Activated T-cell treated with anti-CD3 and anti-CD28 coated beads, Interleukin-2, amount 50 U/mL, for 1 hour (primary cell): ENCODE data around the gene LINC00237.
A peak's percentile ranks its signal among the peaks of the same experiment; 100 is the strongest.

Source experiments
- DNase-seq: peaks from one replicate; pipeline ENCODE4 v3.0.0-alpha.2; 2020

The LINC00237 gene

GRCh38 chr20:21106171-21107017 lies at the start of gene LINC00237:
TSS of gene LINC00237 (minus strand) at chr20:21106358.
- DNase-seq = no peak

- DNase-seq = no peak
Measured at GRCh38 chr20:21155268-21155667, 49.1 kb upstream of the LINC00237 start.

- DNase-seq = no peak
Measured at GRCh38 chr20:21154692-21155091, 48.5 kb upstream of the LINC00237 start.

GRCh38 chr20:21151791-21152190 lies 45.6 kb upstream of the LINC00237 start:
- DNase-seq = no peak

GRCh38 chr20:21149344-21149743 lies 43.2 kb upstream of the LINC00237 start:
- no peak for DNase-seq

- no peak for DNase-seq
Measured at GRCh38 chr20:21147593-21147992, 41.4 kb upstream of the LINC00237 start.

GRCh38 chr20:21146215-21146614 lies 40.1 kb upstream of the LINC00237 start:
- no peak for DNase-seq

GRCh38 chr20:21145424-21145823 lies 39.3 kb upstream of the LINC00237 start:
- no peak for DNase-seq

- no peak for DNase-seq
Measured at GRCh38 chr20:21143194-21143890, 37.2 kb upstream of the LINC00237 start.

- DNase-seq = no peak
Measured at GRCh38 chr20:21141825-21142224, 35.7 kb upstream of the LINC00237 start.

- DNase-seq = no peak
Measured at GRCh38 chr20:21139881-21140566, 33.9 kb upstream of the LINC00237 start.

- no peak for DNase-seq
Measured at GRCh38 chr20:21137078-21137477, 30.9 kb upstream of the LINC00237 start.

GRCh38 chr20:21136015-21136732 lies 30.0 kb upstream of the LINC00237 start:
- no peak for DNase-seq

GRCh38 chr20:21134883-21135493 lies 28.8 kb upstream of the LINC00237 start:
- DNase-seq = no peak

- DNase-seq = no peak
Measured at GRCh38 chr20:21133917-21134622, 27.9 kb upstream of the LINC00237 start.

- no peak for DNase-seq
Measured at GRCh38 chr20:21133404-21133803, 27.2 kb upstream of the LINC00237 start.

GRCh38 chr20:21129861-21130260 lies 23.7 kb upstream of the LINC00237 start:
- no peak for DNase-seq

GRCh38 chr20:21127201-21127981 lies 21.2 kb upstream of the LINC00237 start:
- no peak for DNase-seq

- no peak for DNase-seq
Measured at GRCh38 chr20:21126581-21126870, 20.4 kb upstream of the LINC00237 start.

- DNase-seq = peak; percentile 99
Measured at GRCh38 chr20:21125849-21126580, 19.9 kb upstream of the LINC00237 start, which contains the start of gene KIZ. TSS of gene KIZ (plus strand) at chr20:21126082. CDS start at chr20:21126116, 34 bp downstream.
